Measurements from ENCODE around the gene MMP27.

DNA sequence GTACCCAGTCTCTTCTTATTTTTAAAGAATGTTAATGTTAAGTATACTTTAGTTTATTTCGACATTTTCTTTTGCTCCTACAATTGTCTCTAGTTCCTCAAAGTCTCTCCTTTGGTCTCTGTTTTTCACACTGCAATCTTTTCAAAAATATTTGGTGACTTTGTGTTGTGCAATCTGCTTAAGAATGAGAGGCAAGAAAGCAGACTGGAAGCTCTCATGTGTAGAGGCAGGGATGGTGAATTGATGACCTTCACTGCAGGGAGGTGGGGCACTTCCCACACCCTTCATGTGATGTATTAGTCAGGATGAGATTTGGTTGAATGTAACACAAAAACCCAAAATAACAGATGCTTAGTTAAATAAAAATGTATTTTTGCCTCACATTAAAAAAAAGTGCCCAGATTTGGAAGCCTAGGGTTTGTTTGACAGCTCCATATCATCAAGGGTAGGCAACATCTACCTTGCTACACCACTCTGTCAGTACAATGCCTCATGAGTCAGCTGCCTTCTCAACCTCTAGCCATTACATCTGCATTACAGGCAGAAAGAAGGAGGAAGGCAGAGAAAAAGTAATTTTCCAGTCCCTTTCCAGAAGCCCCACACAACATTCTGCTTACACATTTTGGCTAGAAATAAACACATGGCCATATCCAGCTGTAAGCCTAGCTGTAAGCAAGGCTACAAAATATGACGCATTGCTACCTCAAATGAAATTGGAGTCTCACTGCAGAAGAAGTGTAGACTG lies 3.8 kb upstream of the MMP27 start:
- TF ChIP-seq GATA2 (IDR thresholded peaks at IDR 0.05; ENCODE audit: low read depth, low read length), result no peak
- no peak for TF ChIP-seq GATA3 (IDR thresholded peaks at IDR 0.05; ENCODE audit: low read depth, low read length)

Data from SH-SY5Y (cell line).